GM18907 (cell line): ENCODE results near the gene ADCY5.

Experiments used
- ATAC-seq: cut with Tn5 transposase; IDR thresholded peaks from one replicate; pipeline ENCODE4 v1.9.1; 2021; ENCODE audit warnings: mild to moderate bottlenecking, moderate library complexity; ENCODE audit not compliant: unreplicated experiment

Gene ADCY5

DNA sequence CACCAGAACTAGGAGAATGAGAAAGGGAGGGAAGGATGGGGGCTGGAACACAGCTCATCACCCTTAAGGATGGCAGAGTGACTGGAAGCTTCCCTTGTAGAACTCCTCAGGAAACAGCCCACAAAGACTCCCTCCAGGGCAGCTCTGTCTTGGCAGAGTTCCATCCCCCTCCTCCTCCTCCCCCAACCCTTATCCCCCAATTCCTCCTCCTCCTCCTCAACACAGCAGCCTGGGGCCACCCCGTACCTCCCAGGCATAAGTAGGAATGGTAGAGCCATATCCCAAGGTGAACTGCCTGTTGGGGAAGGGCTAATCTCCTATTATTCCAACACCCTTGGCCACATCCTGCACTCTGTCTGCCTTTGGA is 38.8 kb downstream of the ADCY5 start:
- no peak for ATAC-seq

GRCh38 chr3:123409443-123410148 is 39.3 kb downstream of the ADCY5 start:
- no peak for ATAC-seq

DNA sequence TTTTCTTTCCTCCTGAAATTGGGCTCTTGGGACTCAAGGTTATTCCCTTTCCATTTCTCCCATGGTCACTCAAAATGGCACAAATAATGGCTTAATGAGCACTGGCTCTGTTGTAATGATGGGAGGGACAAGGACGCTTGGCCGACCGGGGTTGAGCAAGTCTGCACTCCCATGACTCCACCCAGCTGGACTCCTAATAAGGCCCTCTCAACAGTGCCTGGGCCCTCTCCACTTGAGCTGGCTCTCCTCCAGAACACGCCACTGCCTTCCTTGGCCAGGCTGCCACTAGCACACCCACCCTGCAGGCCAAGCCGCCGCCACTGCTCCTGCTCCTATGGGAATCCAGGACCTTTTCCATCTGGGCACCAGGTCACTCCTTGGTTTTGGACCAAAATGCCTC is 42.3 kb downstream of the ADCY5 start:
- no peak for ATAC-seq

DNA sequence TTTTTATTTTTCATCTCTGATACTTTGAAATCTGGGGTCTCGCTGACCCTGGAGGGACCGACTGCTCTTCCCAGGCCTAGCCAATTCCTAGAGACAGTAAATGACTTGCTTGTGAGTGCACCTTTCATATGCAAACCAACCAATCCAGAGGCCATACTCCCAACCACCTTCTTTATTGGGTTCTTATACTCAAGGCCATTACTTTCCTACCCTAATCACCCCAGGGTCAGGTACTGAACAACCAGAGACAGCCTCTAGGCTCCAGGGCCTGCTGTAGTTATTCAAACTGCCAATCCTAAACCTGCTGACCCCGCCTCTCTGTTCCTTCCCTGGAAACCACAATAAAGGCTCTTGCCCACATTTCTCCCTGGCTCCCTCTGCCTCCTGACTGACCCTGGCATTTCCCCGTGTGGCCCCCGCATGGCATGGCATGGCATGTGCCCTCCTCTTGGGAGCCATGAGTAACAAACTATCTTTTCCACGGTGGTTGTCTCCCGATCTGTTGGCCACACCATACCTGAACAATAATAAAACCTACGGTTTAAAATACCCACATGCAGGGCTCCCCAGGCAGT is 42.9 kb downstream of the ADCY5 start:
- no peak for ATAC-seq

- ATAC-seq, result no peak
These were observed 43.9 kb downstream of the ADCY5 start for GRCh38 chr3:123405021-123405420.

- ATAC-seq, result no peak
These were observed 44.5 kb downstream of the ADCY5 start for GRCh38 chr3:123404391-123404790.

- ATAC-seq, result no peak
These were observed 46.9 kb downstream of the ADCY5 start for GRCh38 chr3:123401836-123402530.

DNA sequence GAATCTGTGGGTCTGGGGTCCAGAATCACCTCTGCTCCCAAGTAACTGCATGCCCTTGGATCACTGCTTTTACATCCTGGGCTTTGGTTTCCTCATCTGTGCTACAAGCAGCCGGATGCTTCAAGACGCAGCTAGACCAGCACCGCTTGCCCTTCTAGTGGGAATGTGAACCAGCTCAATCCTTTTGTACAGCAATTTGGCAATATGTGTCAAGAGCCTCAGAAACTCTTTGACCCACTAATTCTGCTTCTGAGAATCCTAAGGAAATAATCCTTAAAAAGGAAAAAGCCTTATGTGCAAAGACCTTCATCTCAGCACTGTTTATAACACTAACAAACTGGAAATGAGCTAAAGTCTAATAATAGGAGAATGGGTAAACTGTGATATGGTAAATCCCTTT is 48.7 kb downstream of the ADCY5 start:
- ATAC-seq, result no peak

- no peak for ATAC-seq
These were observed 49.2 kb downstream of the ADCY5 start for GRCh38 chr3:123399653-123400052.

DNA sequence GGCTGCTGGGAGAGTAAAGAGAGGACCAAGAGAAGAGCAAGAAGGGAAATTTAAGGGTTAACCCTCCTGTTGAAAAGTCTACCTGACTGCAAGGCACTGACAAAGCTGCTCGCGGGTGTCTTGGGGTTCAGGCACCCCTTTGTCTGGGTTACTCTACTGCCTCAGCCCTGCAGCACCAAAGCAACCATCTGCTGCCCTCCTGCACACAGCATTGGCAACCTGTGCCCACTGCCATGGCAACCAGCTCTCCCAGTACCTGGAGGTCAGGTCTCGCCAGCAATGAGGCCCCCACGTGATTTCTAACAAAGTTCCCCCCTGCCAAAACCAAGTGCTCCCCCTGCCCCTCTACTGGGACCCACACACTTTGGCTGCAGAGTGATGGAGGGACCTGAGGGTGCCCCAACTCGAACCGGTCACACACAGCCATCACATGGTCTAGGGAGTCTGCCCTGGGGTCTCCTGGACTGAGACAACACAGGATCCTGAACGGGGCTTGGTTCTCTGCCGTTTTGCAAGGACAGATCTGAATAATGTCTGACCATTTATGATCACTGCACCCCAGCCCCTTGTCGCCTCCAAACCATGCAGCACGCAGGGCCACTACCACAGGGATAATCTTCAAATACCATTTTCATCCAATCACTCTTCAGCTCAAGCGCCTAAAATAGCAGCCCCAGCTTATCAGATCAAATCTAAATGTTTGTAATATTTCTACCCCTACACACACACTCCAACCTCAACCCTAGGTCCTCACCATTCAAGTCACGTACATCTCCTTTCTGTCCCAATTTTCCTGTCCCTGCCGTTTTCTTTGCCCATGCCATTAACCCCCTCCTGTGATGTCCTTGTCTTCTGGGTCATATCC is 50.7 kb downstream of the ADCY5 start:
- no peak for ATAC-seq

DNA sequence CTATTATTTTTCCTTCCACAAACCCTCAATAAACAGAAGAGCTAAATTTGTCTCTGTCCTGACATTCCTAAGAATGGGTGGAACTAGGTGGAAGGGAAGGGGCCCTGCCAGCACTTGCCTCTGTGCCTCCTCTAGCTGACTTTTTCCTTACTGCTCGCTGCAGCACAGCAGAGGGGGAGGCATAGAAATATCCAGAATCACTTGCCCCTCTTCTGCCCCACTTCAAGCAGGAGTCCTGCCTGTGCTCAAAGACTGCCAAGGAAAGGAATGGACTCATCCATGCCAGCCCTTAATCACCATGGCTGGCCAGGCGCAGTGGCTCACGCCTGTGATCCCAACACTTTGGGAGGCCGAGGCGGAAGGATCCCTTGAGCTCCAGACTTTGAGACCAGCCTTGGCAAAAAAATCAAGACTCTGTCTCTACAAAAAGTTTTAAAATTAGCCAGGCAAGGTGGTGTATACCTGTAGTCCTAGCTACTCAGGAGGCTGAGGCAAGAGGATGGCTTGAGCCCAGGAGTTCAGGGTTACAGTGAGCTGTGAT is 51.8 kb downstream of the ADCY5 start:
- no peak for ATAC-seq

- ATAC-seq, result no peak
These were observed 52.5 kb downstream of the ADCY5 start for GRCh38 chr3:123396171-123397049.

DNA sequence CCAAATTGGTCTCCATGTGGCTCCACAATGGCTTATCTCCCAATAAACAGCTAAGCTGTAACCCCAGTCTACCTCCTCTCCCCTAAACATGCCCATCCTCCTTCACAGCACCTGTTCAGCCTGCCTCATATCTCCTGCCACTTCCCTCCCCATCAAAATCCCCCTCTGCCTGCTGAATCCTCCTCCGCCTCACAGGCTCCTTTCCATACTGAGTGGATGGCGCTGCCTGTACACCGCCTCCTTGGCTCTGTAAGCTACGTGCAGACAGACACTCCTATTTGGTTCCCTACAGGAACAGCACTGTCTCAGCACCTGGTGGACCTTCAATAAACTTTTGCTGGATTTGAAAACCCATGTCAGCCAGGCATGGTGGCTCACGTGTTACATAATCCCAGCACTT is 53.7 kb downstream of the ADCY5 start:
- no peak for ATAC-seq

DNA sequence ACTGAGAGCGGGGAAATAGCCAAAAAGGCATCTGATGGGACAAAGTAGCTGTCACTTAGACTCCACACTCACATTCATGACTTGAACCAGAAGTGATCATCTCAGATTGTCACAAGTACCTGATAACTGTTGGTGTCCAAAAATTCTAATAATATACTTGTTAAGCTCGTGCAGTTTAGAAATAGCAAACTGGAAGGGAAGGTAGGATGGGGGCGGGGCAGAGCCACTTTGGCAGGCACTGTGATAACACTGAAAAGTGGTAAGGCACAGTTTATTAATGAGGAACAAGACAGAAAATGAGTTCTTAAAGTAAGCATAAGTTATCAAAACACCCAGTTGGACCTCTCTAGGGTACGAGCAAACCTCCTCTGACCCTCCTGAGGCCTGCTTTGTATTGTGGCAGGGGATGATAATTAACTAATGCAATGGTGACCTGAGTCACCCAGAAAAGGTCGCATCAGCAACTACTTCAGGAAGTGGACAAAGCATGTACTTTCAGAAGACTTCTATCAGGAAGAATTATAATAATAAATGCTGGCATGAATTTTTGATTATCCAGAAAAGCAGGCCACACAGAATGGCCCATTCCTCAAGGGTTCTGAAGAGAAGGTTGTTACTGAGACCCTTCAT is 54.4 kb downstream of the ADCY5 start:
- ATAC-seq, result no peak

DNA sequence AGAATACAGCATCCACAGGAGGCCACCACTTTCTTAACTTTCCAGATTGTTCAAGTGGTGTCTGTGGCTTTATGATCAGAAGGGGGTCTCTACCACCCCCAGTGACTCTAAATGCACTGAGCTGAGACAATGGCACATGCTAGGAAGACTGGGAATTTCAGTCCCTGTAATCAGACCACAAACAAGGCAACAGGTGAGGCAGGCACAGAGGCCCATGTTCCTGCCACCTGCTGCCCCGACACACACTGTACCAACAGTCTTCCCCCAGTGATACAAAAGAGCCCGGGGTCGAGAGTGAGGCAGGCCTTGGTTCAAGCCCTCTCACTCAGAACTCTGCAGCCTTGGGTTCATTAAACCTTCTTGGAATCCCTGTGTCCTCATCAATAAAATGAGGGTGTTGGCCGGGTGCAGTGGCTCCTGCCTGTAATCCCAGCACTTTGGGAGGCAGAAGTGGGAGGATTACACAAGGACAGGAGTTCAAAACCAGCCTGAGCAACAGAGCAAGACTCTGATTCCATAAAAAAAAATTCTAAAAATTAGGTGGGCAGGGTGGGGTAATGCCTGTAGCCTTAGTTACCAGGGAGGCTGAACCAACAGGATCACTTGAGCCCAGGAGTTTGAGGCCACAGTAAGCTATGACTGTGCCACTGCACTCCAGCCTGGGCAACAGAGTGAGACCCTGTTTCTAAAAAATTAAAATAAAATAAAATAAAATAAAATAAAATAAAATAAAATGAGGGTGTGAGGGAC is 55.8 kb downstream of the ADCY5 start:
- ATAC-seq, result no peak

DNA sequence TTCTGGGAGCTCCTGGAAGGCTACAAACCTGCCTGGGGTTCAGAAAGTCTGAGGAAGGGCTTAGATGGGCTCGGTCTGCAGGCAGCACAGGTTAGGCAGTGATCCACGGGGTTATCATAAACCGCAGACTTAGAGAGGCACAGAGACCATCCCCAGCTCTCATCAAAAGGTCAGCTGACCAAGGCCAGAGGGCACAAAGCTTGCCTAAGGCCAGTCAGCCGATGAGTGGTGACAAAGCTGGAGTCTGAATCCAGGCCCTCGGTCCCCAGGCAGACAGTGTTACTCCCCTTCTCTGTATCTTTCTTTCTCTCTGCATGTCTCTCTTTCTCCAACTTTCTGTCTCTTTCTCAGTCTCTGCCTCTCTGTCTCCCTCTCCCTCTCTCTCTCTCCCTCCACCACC is 56.5 kb downstream of the ADCY5 start:
- ATAC-seq, result no peak

GRCh38 chr3:123390865-123391600 is 57.9 kb downstream of the ADCY5 start:
- ATAC-seq, result no peak

- no peak for ATAC-seq
These were observed 59.3 kb downstream of the ADCY5 start for GRCh38 chr3:123389628-123389918.
